T-cell (primary cell): ENCODE results near the gene CDC42BPA. TPM values are rescaled to one million over a fixed set of nuclear protein-coding genes. Genes with fewer than 3 reads are reported as not detected.

Source experiments
- ATAC-seq, 4 experiments: fragments of 200-7000 bp in 3 of 4; fragments of 150-1000 bp in 1 of 4; cut with Tn5 transposase; replicated peaks in 1 of 4; 1 replicate in 3 of 4; 2 replicates in 1 of 4; pipeline ENCODE4 v1.10.0; 2021; ENCODE audit warnings: moderate library complexity in 3 of 4, mild to moderate bottlenecking in 2 of 4, moderate number of reproducible peaks in 1 of 4
- CTCF ChIA-PET, 2 donors: fragments of 300-600 bp; sonication (Branson Sonifier 250); formaldehyde crosslinking; loops; one replicate each; lab custom pipeline; 2022; ENCODE audit warnings: antibody characterized with exemption in 2 of 2; lab: Charles Lee
- POLR2A ChIA-PET, 2 donors: fragments of 300-600 bp; sonication (Branson Sonifier 250); formaldehyde crosslinking; loops; one replicate each; lab custom pipeline; 2022; ENCODE audit warnings: antibody characterized with exemption in 2 of 2; lab: Charles Lee
- DNase-seq, 35 experiments: peaks; one replicate each; pipeline versions ENCODE4 v3.0.0 to v3.0.0-alpha.2; 2013 to 2023
- H3K27ac ChIP-seq: one replicate; pipeline ENCODE4 v1.5.1; 2013; ENCODE audit warnings: low read length
- H3K27me3 ChIP-seq, 2 experiments: replicated peaks in 1 of 2; 1 replicate in 1 of 2; 2 replicates in 1 of 2; pipeline versions ENCODE4 v1.6.1 to v1.7.0; 2013; ENCODE audit warnings: low read length in 1 of 2, mixed read lengths in 1 of 2; ENCODE audit not compliant: control insufficient read depth in 2 of 2, insufficient read depth in 2 of 2; ENCODE audit errors: extremely low read depth in 1 of 2
- H3K36me3 ChIP-seq, 2 donors: 1 replicate in 1 of 2; 2 replicates in 1 of 2; pipeline versions ENCODE4 v1.6.1 to v1.7.0; 2013; ENCODE audit warnings: low read length in 1 of 2; ENCODE audit not compliant: control insufficient read depth in 2 of 2, insufficient read depth in 1 of 2; ENCODE audit errors: extremely low read depth in 1 of 2
- H3K4me1 ChIP-seq, 2 experiments: 1 replicate in 1 of 2; 2 replicates in 1 of 2; pipeline versions ENCODE4 v1.6.1 to v1.7.0; 2013; ENCODE audit warnings: low read length in 2 of 2, mixed read lengths in 1 of 2; ENCODE audit not compliant: insufficient read depth in 2 of 2, control insufficient read depth in 1 of 2; ENCODE audit errors: extremely low read depth in 1 of 2
- H3K4me3 ChIP-seq, 2 donors: 1 replicate in 1 of 2; 2 replicates in 1 of 2; pipeline versions ENCODE4 v1.5.1 to v1.7.0; 2013; ENCODE audit warnings: mild to moderate bottlenecking in 2 of 2, low read length in 1 of 2, moderate library complexity in 1 of 2; ENCODE audit not compliant: control insufficient read depth in 1 of 2; ENCODE audit errors: extremely low read depth in 1 of 2
- H3K9me3 ChIP-seq: 2 replicates; pipeline ENCODE4 v1.7.0; 2013
- H3K27ac Mint-ChIP-seq, 2 donors: one replicate each; pipeline ENCODE4 v1.8.0; 2020 to 2021; ENCODE audit warnings: mild to moderate bottlenecking in 2 of 2, mixed read lengths in 2 of 2
- H3K27me3 Mint-ChIP-seq, 2 donors: one replicate each; pipeline ENCODE4 v1.8.0; 2021 to 2022; ENCODE audit warnings: mixed read lengths in 2 of 2
- H3K36me3 Mint-ChIP-seq: one replicate; pipeline ENCODE4 v1.8.0; 2021; ENCODE audit warnings: mixed read lengths
- H3K4me1 Mint-ChIP-seq, 3 donors: one replicate each; pipeline ENCODE4 v1.8.0; 2020 to 2022; ENCODE audit warnings: mixed read lengths in 3 of 3, mild to moderate bottlenecking in 1 of 3
- H3K4me3 Mint-ChIP-seq, 3 donors: one replicate each; pipeline ENCODE4 v1.8.0; 2020 to 2022; ENCODE audit warnings: mild to moderate bottlenecking in 3 of 3, mixed read lengths in 3 of 3, moderate library complexity in 3 of 3
- H3K9me3 Mint-ChIP-seq, 3 donors: one replicate each; pipeline ENCODE4 v1.8.0; 2020 to 2022; ENCODE audit warnings: mixed read lengths in 3 of 3
- WGBS: methylation state at CpG from one replicate; pipeline ENCODE4 v1.1.5; 2013; ENCODE audit warnings: missing lambda C conversion rate; ENCODE audit not compliant: insufficient coverage; 5-methylcytosine and 5-hydroxymethylcytosine counted together
- total RNA-seq, 35 experiments: library from RNA in 6 of 35; stranded (reverse) in 6 of 35; fragments of 120-200 nt in 1 of 35; gene quantifications; one replicate each; pipeline versions ENCODE4 v1.2.1 to v1.2.4 and lab custom pipeline; 2013 to 2026

The CDC42BPA gene
- total RNA-seq, 5 donors from 2014 or later (not counting 1 experiment from before 2014, with no cell fraction given), result 0.33 to 1.6 (median 0.86) TPM

DNA sequence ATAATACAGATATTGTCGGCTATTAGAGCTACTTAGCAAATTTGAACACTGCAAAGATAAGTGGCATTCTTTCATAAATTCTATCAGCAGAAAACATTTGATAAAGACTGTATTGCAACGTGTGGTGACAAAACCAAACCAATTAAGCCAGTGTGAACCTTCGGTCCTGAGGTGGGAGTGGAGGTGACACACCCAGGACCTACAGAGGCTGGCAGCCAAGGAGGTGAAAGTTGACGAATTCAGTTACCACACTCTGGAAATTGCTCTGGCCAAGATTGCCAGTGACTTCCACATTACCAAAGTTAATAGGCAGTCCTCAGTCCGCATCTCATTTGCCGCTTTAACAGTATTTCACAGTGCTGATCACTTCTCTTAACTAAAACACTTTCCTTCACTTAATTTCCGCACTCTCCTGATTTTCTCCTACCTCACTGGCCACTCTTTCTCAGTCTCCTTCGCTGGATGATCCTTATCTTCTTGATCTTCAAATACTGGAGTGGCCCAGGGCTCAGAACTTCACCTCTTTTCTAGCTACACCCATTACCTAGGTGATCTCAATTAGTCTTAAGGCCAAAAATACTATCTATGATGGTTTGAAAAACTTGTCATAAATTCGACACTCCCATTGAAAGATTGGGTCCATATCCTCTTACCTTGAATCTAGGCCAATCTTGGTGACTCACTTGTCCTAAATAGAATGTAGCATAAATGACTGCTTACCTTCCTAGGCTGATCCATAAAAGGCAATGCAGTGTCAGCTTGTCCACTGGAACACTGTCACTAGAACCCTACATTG, 5.1 kb upstream of the CDC42BPA start:
- Histone ChIP-seq H3K9me3 (no peaks in the 10 kb centered on the region), H3K4me1 (peaks cover 0 to 5% of the 10 kb centered on the region in 2 experiments), H3K4me3 (no peak overlapping the region), H3K27ac (no peak overlapping the region), H3K27me3 (peaks cover 4 to 15% of the 10 kb centered on the region in 2 experiments), H3K36me3 (no peaks in the 10 kb centered on the region)
- ATAC-seq, result no peak
- CTCF ChIA-PET, result no interaction called here
- 74% methylated on average over 5 of the region's 9 CpGs for WGBS
- peaks cover 0 to 10% (median 7%) of the 10 kb centered on the region in 3 donors for H3K9me3 Mint-ChIP-seq
- POLR2A ChIA-PET, result no interaction called here
- H3K27me3 Mint-ChIP-seq, result peaks cover 29 to 49% of the 10 kb centered on the region in 2 donors
- H3K4me3 Mint-ChIP-seq, result no peak overlapping the region
- no peak for DNase-seq
- H3K27ac Mint-ChIP-seq, result no peak overlapping the region
- peaks cover 0 to 6% (median 5%) of the 10 kb centered on the region in 3 donors for H3K4me1 Mint-ChIP-seq
- no peaks in the 10 kb centered on the region for H3K36me3 Mint-ChIP-seq

DNA sequence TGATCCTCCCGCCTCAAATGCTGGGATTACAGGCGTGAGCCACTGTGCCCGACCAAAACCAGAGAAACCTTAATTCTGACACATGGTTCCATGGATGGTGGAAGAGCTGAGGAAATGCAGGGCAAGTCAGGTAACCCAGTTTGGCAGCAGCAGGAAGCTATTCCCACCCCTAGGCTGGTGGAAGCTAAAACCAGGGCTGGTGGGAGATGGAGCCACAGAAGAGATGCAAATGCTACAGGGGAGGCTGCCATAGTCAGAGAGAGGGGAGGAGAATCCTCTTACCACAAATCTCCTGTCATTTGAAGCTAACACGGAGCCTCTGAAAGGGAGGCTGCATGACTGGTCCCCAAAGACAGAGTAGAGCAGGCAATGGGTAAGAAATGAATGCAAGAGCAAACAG, 4.1 kb upstream of the CDC42BPA start:
- POLR2A ChIA-PET, result no interaction called here
- CTCF ChIA-PET, result interaction anchor here in 1 of 2 donors (0.6 kb wide), 1 partner anchor 21 kb away, joined by 4 read pairs; no protein-coding TSS in a partner anchor
- H3K36me3 ChIP-seq, result no peaks in the 10 kb centered on the region
- no peak overlapping the region for H3K4me3 ChIP-seq
- ATAC-seq (no peak), DNase-seq (no peak)
- 100% methylated on average over 2 of the region's 4 CpGs for WGBS
- peaks cover 3 to 13% of the 10 kb centered on the region in 2 experiments for H3K4me1 ChIP-seq
- Mint-ChIP-seq H3K27ac (no peak overlapping the region), H3K4me3 (no peak overlapping the region), H3K4me1 (peaks cover 3 to 8% (median 6%) of the 10 kb centered on the region in 3 donors), H3K27me3 (peaks cover 32 to 45% of the 10 kb centered on the region in 2 donors), H3K9me3 (peaks cover 0 to 10% (median 7%) of the 10 kb centered on the region in 3 donors), H3K36me3 (no peaks in the 10 kb centered on the region)
- no peaks in the 10 kb centered on the region for H3K9me3 ChIP-seq
- peaks cover 5 to 23% of the 10 kb centered on the region in 2 experiments for H3K27me3 ChIP-seq
- no peak overlapping the region for H3K27ac ChIP-seq

GRCh38 chr1:227321035-227321434, 2.7 kb upstream of the CDC42BPA start:
- peaks cover 8 to 26% of the 10 kb centered on the region in 2 experiments for H3K27me3 ChIP-seq
- ATAC-seq (peak in 1 of 4 experiments; percentile 14), DNase-seq (no peak)
- no peak overlapping the region for H3K27ac ChIP-seq
- no peaks in the 10 kb centered on the region for H3K9me3 ChIP-seq
- Mint-ChIP-seq H3K36me3 (no peaks in the 10 kb centered on the region), H3K4me1 (peaks cover 4 to 12% (median 6%) of the 10 kb centered on the region in 3 donors), H3K27ac (no peak overlapping the region), H3K4me3 (no peak overlapping the region), H3K9me3 (peaks cover 0 to 12% (median 10%) of the 10 kb centered on the region in 3 donors), H3K27me3 (peaks cover 44 to 58% of the 10 kb centered on the region in 2 donors)
- H3K4me3 ChIP-seq, result no peak overlapping the region
- CTCF ChIA-PET, result no interaction called here
- H3K36me3 ChIP-seq, result no peaks in the 10 kb centered on the region
- WGBS, result 50% methylated on average over 2 of the region's 2 CpGs
- H3K4me1 ChIP-seq, result peaks cover 3 to 13% of the 10 kb centered on the region in 2 experiments
- POLR2A ChIA-PET, result no interaction called here

GRCh38 chr1:227320476-227320875, 2.2 kb upstream of the CDC42BPA start:
- WGBS, result 100% methylated on average over 1 of the region's 4 CpGs
- H3K27ac ChIP-seq, result no peak overlapping the region
- no peak overlapping the region for H3K4me3 ChIP-seq
- no peak for DNase-seq
- H3K27me3 ChIP-seq, result peaks cover 8 to 26% of the 10 kb centered on the region in 2 experiments
- H3K9me3 ChIP-seq, result no peaks in the 10 kb centered on the region
- ATAC-seq, result no peak
- H3K4me1 ChIP-seq, result peaks cover 3 to 13% of the 10 kb centered on the region in 2 experiments
- Mint-ChIP-seq H3K4me1 (peaks cover 4 to 12% (median 6%) of the 10 kb centered on the region in 3 donors), H3K9me3 (peaks cover 0 to 15% (median 10%) of the 10 kb centered on the region in 3 donors), H3K27me3 (peaks cover 50 to 64% of the 10 kb centered on the region in 2 donors), H3K36me3 (no peaks in the 10 kb centered on the region), H3K4me3 (no peak overlapping the region), H3K27ac (no peak overlapping the region)
- ChIA-PET POLR2A (no interaction called here), CTCF (no interaction called here)
- H3K36me3 ChIP-seq, result no peaks in the 10 kb centered on the region

GRCh38 chr1:227318853-227319607, 738 bp upstream of the CDC42BPA start:
- ChIA-PET CTCF (interaction anchor here in 1 of 2 donors (0.6 kb wide), 1 partner anchor 910 kb away, joined by 3 read pairs; no protein-coding TSS in a partner anchor), POLR2A (no interaction called here)
- Histone ChIP-seq H3K4me3 (peak overlapping the region in 1 of 2 donors; percentile 20), H3K36me3 (no peaks in the 10 kb centered on the region), H3K4me1 (peaks cover 3 to 13% of the 10 kb centered on the region in 2 experiments), H3K27ac (no peak overlapping the region), H3K27me3 (peaks cover 8 to 26% of the 10 kb centered on the region in 2 experiments), H3K9me3 (no peaks in the 10 kb centered on the region)
- WGBS, result 31% methylated on average over 29 of the region's 30 CpGs
- ATAC-seq (peak in 2 of 4 experiments; percentile 42 to 50), DNase-seq (peak in 2 of 35 experiments; percentile 0 to 2)
- H3K9me3 Mint-ChIP-seq, result peaks cover 0 to 10% (median 7%) of the 10 kb centered on the region in 3 donors
- peaks cover 54 to 58% of the 10 kb centered on the region in 2 donors for H3K27me3 Mint-ChIP-seq
- H3K4me1 Mint-ChIP-seq, result peaks cover 4 to 12% (median 6%) of the 10 kb centered on the region in 3 donors
- H3K4me3 Mint-ChIP-seq, result peak overlapping the region; percentile 40 to 74 (median 70)
- H3K36me3 Mint-ChIP-seq, result no peaks in the 10 kb centered on the region
- no peak overlapping the region for H3K27ac Mint-ChIP-seq

DNA sequence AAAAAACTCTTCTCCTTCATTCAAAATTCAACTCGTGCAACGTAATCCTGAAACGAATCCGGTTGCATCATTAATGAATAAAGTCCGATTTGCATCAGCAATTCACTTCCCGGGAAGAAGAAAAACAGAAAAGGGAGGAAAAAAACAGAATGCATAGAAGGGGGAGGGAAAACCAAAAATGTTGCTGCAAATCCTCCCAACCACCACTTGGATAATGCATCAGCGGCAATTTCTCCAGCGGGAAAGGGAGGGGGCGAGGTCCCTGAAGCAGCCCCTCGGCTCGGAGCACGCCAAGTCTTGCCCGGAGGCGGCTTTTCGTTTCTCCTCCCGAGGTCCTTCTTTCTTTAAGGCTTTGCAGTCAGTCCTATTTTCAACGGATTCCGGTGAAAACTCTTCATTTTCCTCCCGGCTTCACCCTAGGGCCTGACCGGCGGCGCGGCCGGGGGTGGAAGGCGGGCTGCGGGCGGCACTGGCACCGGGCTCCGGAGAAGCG, 723 bp downstream of the CDC42BPA start:
- H3K36me3 Mint-ChIP-seq, result no peaks in the 10 kb centered on the region
- H3K4me1 ChIP-seq, result peaks cover 3 to 13% of the 10 kb centered on the region in 2 experiments
- peaks cover 0 to 9% (median 0%) of the 10 kb centered on the region in 3 donors for H3K9me3 Mint-ChIP-seq
- WGBS, result 3% methylated on average over 23 of the region's 30 CpGs
- H3K4me1 Mint-ChIP-seq, result peaks cover 4 to 12% (median 6%) of the 10 kb centered on the region in 3 donors
- no peaks in the 10 kb centered on the region for H3K36me3 ChIP-seq
- H3K27me3 Mint-ChIP-seq, result peaks cover 56% of the 10 kb centered on the region in 2 donors
- no peak overlapping the region for H3K27ac Mint-ChIP-seq
- no peak overlapping the region for H3K27ac ChIP-seq
- peak overlapping the region; percentile 61 to 74 (median 70) for H3K4me3 Mint-ChIP-seq
- ATAC-seq (peak in 1 of 4 experiments; percentile 5), DNase-seq (peak in 2 of 35 experiments; percentile 2 to 5)
- ChIA-PET CTCF (no interaction called here), POLR2A (no interaction called here)
- H3K9me3 ChIP-seq, result no peaks in the 10 kb centered on the region
- H3K4me3 ChIP-seq, result peak overlapping the region; percentile 30 to 84
- H3K27me3 ChIP-seq, result peaks cover 8 to 29% of the 10 kb centered on the region in 2 experiments
